ENCODE results near the gene UBAP1. TPM values are rescaled to one million over a fixed set of nuclear protein-coding genes. Genes with fewer than 3 reads are reported as not detected.
A peak's percentile ranks its signal among the peaks of the same experiment; 100 is the strongest.
"Not testable (repeated sequence)": the region's sequence is repeated elsewhere in the genome, so short reads cannot be mapped to it uniquely, and the experiment has no call there.

UBAP1 gene
- total RNA-seq, 1 donor from 2014 or later = 45.6 TPM

GRCh38 chr9:34271265-34272006 lies 92.6 kb downstream of the UBAP1 start:
- peak overlapping the region; percentile 9 for H3K27ac Mint-ChIP-seq
- H3K36me3 Mint-ChIP-seq (ENCODE audit: insufficient read depth) = peaks cover 5% of the 10 kb centered on the region
- no peaks in the 10 kb centered on the region for H3K27me3 Mint-ChIP-seq
- H3K4me3 Mint-ChIP-seq (ENCODE audit: low read depth) = no peak overlapping the region
- H3K9me3 Mint-ChIP-seq (ENCODE audit: low read depth) = no peaks in the 10 kb centered on the region
- H3K4me1 Mint-ChIP-seq (ENCODE audit: low read depth) = peaks cover 13% of the 10 kb centered on the region
- TF ChIP-seq CTCF (IDR thresholded peaks at IDR 0.05; ENCODE audit: unreplicated experiment) = no peak
- DNase-seq (ENCODE audit: low spot score, unreplicated experiment) = no peak

- peak overlapping the region; percentile 9 for H3K27ac Mint-ChIP-seq
- H3K36me3 Mint-ChIP-seq (ENCODE audit: insufficient read depth) = peaks cover 5% of the 10 kb centered on the region
- H3K27me3 Mint-ChIP-seq = no peaks in the 10 kb centered on the region
- peaks cover 13% of the 10 kb centered on the region for H3K4me1 Mint-ChIP-seq (ENCODE audit: low read depth)
- no peak overlapping the region for H3K4me3 Mint-ChIP-seq (ENCODE audit: low read depth)
- H3K9me3 Mint-ChIP-seq (ENCODE audit: low read depth) = no peaks in the 10 kb centered on the region
- no peak for TF ChIP-seq CTCF (IDR thresholded peaks at IDR 0.05; ENCODE audit: unreplicated experiment)
- DNase-seq (ENCODE audit: low spot score, unreplicated experiment) = no peak
These were observed 93.3 kb downstream of the UBAP1 start for GRCh38 chr9:34272101-34272541.

- H3K4me1 Mint-ChIP-seq (ENCODE audit: low read depth) = peaks cover 13% of the 10 kb centered on the region
- not testable (repeated sequence) for H3K4me3 Mint-ChIP-seq (ENCODE audit: low read depth); H3K27ac Mint-ChIP-seq
These were observed 94.7 kb downstream of the UBAP1 start for GRCh38 chr9:34273588-34273987.

GRCh38 chr9:34275811-34276210 lies 97.0 kb downstream of the UBAP1 start:
- H3K4me1 Mint-ChIP-seq (ENCODE audit: low read depth) = peaks cover 13% of the 10 kb centered on the region
- no peaks in the 10 kb centered on the region for H3K27me3 Mint-ChIP-seq
- peaks cover 8% of the 10 kb centered on the region for H3K36me3 Mint-ChIP-seq (ENCODE audit: insufficient read depth)
- H3K27ac Mint-ChIP-seq = no peak overlapping the region
- H3K9me3 Mint-ChIP-seq (ENCODE audit: low read depth) = no peaks in the 10 kb centered on the region
- DNase-seq (ENCODE audit: low spot score, unreplicated experiment) = no peak
- H3K4me3 Mint-ChIP-seq (ENCODE audit: low read depth) = no peak overlapping the region
- no peak for TF ChIP-seq CTCF (IDR thresholded peaks at IDR 0.05; ENCODE audit: unreplicated experiment)

More at GRCh38 chr9:34273588-34273987, 94.7 kb downstream of the UBAP1 start:
- not testable (repeated sequence) for H3K27me3 Mint-ChIP-seq; H3K9me3 Mint-ChIP-seq (ENCODE audit: low read depth); H3K36me3 Mint-ChIP-seq (ENCODE audit: insufficient read depth); DNase-seq (ENCODE audit: low spot score, unreplicated experiment)

- H3K9me3 Mint-ChIP-seq (ENCODE audit: low read depth) = no peaks in the 10 kb centered on the region
- no peak for TF ChIP-seq CTCF (IDR thresholded peaks at IDR 0.05; ENCODE audit: unreplicated experiment)
- DNase-seq (ENCODE audit: low spot score, unreplicated experiment) = no peak
- no peak overlapping the region for H3K4me3 Mint-ChIP-seq (ENCODE audit: low read depth)
- H3K27me3 Mint-ChIP-seq = no peaks in the 10 kb centered on the region
- H3K4me1 Mint-ChIP-seq (ENCODE audit: low read depth) = peaks cover 4% of the 10 kb centered on the region
- peaks cover 7% of the 10 kb centered on the region for H3K36me3 Mint-ChIP-seq (ENCODE audit: insufficient read depth)
- H3K27ac Mint-ChIP-seq = no peak overlapping the region
These were observed 97.9 kb downstream of the UBAP1 start for GRCh38 chr9:34276772-34277171.

GRCh38 chr9:34279411-34279810 lies 100.6 kb downstream of the UBAP1 start:
- H3K27me3 Mint-ChIP-seq = no peaks in the 10 kb centered on the region

More at GRCh38 chr9:34279411-34279810, 100.6 kb downstream of the UBAP1 start:
- TF ChIP-seq CTCF (IDR thresholded peaks at IDR 0.05; ENCODE audit: unreplicated experiment) = no peak
- Mint-ChIP-seq H3K9me3 (ENCODE audit: low read depth) (no peaks in the 10 kb centered on the region), H3K27ac (no peak overlapping the region), H3K36me3 (ENCODE audit: insufficient read depth) (peaks cover 6% of the 10 kb centered on the region), H3K4me1 (ENCODE audit: low read depth) (no peaks in the 10 kb centered on the region), H3K4me3 (ENCODE audit: low read depth) (no peak overlapping the region)
- no peak for DNase-seq (ENCODE audit: low spot score, unreplicated experiment)

All from progenitor cell of endocrine pancreas (in vitro differentiated cells).